Esophagus muscularis mucosa (tissue), 4 donors: ENCODE data around the gene HLA-DRB5. TPM values are rescaled to one million over a fixed set of nuclear protein-coding genes. Genes with fewer than 3 reads are reported as not detected.
A peak's percentile ranks its signal among the peaks of the same experiment; 100 is the strongest.
"Not testable (repeated sequence)": the region's sequence is repeated elsewhere in the genome, so short reads cannot be mapped to it uniquely, and the experiment has no call there.

Experiments
- DNase-seq: peaks from one replicate; pipeline ENCODE4 v3.0.0-alpha.2; 2017; ENCODE audit errors: extremely low spot score
- H3K27ac ChIP-seq, 4 donors: fragments of 200-600 bp; sonication (generic); replicated peaks in 1 of 4; 1 replicate in 3 of 4; 2 replicates in 1 of 4; pipeline ENCODE4 v1.5.1; 2016 to 2019; ENCODE audit warnings: mild to moderate bottlenecking in 1 of 4
- H3K27me3 ChIP-seq, 4 donors: fragments of 200-600 bp; sonication (generic); one replicate each; pipeline versions ENCODE4 v1.5.1 to v1.6.0; 2016 to 2019
- H3K36me3 ChIP-seq, 4 donors: fragments of 200-600 bp; sonication (generic); one replicate each; pipeline ENCODE4 v1.5.1; 2016 to 2019
- H3K4me1 ChIP-seq, 4 donors: fragments of 200-600 bp; sonication (generic); one replicate each; pipeline ENCODE4 v1.5.1; 2016 to 2019
- H3K4me3 ChIP-seq, 4 donors: fragments of 200-600 bp; sonication (generic); 1 replicate in 2 of 4; 2 replicates in 2 of 4; pipeline ENCODE4 v1.5.1; 2016 to 2019; ENCODE audit warnings: mild to moderate bottlenecking in 4 of 4, moderate library complexity in 1 of 4
- H3K9me3 ChIP-seq, 4 donors: fragments of 200-600 bp; sonication (generic); 1 replicate in 3 of 4; 2 replicates in 1 of 4; pipeline ENCODE4 v1.5.1; 2016 to 2019
- CTCF ChIP-seq, 3 experiments: fragments of 200-600 bp in 2 of 3; fragments of 450-650 bp in 1 of 3; sonication (generic) in 2 of 3; IDR thresholded peaks; one replicate each; pipeline ENCODE4 v1.5.1; 2017 to 2019; ENCODE audit warnings: antibody characterized with exemption in 3 of 3, mild to moderate bottlenecking in 2 of 3, moderate library complexity in 1 of 3
- EP300 ChIP-seq: sonication (generic); formaldehyde crosslinking; IDR thresholded peaks from one replicate; pipeline ENCODE4 v1.6.1; 2017; ENCODE audit warnings: antibody characterized with exemption
- POLR2A ChIP-seq: fragments of 450-650 bp; IDR thresholded peaks from one replicate; pipeline ENCODE4 v1.6.1; 2017; ENCODE audit warnings: antibody characterized with exemption, moderate library complexity, mild to moderate bottlenecking, low read depth
- POLR2AphosphoS5 ChIP-seq, 2 donors: sonication (generic); formaldehyde crosslinking; IDR thresholded peaks; one replicate each; pipeline ENCODE4 v1.6.1; 2017; ENCODE audit warnings: antibody characterized with exemption in 2 of 2
- WGBS: methylation state at CpG from one replicate; pipeline ENCODE4 v1.1.5; 2018; 5-methylcytosine and 5-hydroxymethylcytosine counted together
- intact Hi-C: fragments of 100-400 bp; cut with DNase I; formaldehyde crosslinking; loops from one replicate; pipeline ENCODE4 v1.15.1; 2023
- total RNA-seq, 4 donors: library from RNA; depleted of rRNA; stranded (reverse); fragments of >200 nt; gene quantifications; one replicate each; pipeline versions ENCODE4 v1.1.0 to v1.2.1, GENCODE V29; 2016

HLA-DRB5 gene
- total RNA-seq = 10 to 100 TPM in 2 of 4 donors, under 1 TPM in 2; 0.83 to 71.0 (median 7.2) TPM

GRCh38 chr6:32529697-32530430, at the start of gene HLA-DRB5:
Gene HLA-DRB5, minus strand, starts transcription at chr6:32530287. Its CDS starts 63 bp downstream, at chr6:32530224.
- 61% methylated on average over 3 of the region's 4 CpGs for WGBS
- H3K36me3 ChIP-seq = no peaks in the 10 kb centered on the region
- no peaks in the 10 kb centered on the region for H3K27me3 ChIP-seq
- H3K4me3 ChIP-seq = peak within 1 kb of the TSS in 1 of 4 donors; percentile 12
- no peak for DNase-seq
- no peak within 1 kb of the TSS for H3K27ac ChIP-seq
- TF ChIP-seq POLR2AphosphoS5 (IDR thresholded peaks at IDR 0.05) = peak in 1 of 2 donors; percentile 39
- no peak for TF ChIP-seq POLR2A
- no peaks in the 10 kb centered on the region for H3K4me1 ChIP-seq
- intact Hi-C loops = loop anchor here (5.0 kb wide), 1 partner anchor 57 kb away; the partner anchor contains the start of gene HLA-DRB1
- no peaks in the 10 kb centered on the region for H3K9me3 ChIP-seq

- no peaks in the 10 kb centered on the region for H3K36me3 ChIP-seq
- H3K9me3 ChIP-seq = no peaks in the 10 kb centered on the region
- no peak for DNase-seq
- H3K27ac ChIP-seq = no peak overlapping the region
- no peaks in the 10 kb centered on the region for H3K27me3 ChIP-seq
- intact Hi-C loops = loop anchor here (10.0 kb wide), 1 partner anchor 94 kb away; no protein-coding TSS in a partner anchor
- WGBS = 41% methylated on average over 3 of the region's 3 CpGs
- H3K4me1 ChIP-seq = no peaks in the 10 kb centered on the region
- no peak overlapping the region for H3K4me3 ChIP-seq
- TF ChIP-seq CTCF (IDR thresholded peaks at IDR 0.05) = no peak
- TF ChIP-seq POLR2AphosphoS5 (IDR thresholded peaks at IDR 0.05) = no peak
- no peak for TF ChIP-seq EP300
- TF ChIP-seq POLR2A = no peak
These were observed 48.9 kb upstream of the HLA-DRB5 start for GRCh38 chr6:32578962-32579361.

- not testable (repeated sequence) for H3K4me3 ChIP-seq, H3K9me3 ChIP-seq, H3K36me3 ChIP-seq, H3K27me3 ChIP-seq, H3K4me1 ChIP-seq, H3K27ac ChIP-seq, DNase-seq
- intact Hi-C loops = loop anchor here (10.0 kb wide), 1 partner anchor 93 kb away; no protein-coding TSS in a partner anchor
- 44% methylated on average over 5 of the region's 5 CpGs for WGBS
These were observed 47.4 kb upstream of the HLA-DRB5 start for GRCh38 chr6:32577493-32577892.

- intact Hi-C loops = loop anchor here (10.0 kb wide), 1 partner anchor 91 kb away; no protein-coding TSS in a partner anchor
- DNase-seq = no peak
- WGBS = 80% methylated on average over 1 of the region's 1 CpG
- Histone ChIP-seq H3K9me3 (no peaks in the 10 kb centered on the region), H3K27ac (no peak overlapping the region), H3K36me3 (no peaks in the 10 kb centered on the region), H3K27me3 (no peaks in the 10 kb centered on the region), H3K4me3 (no peak overlapping the region), H3K4me1 (no peaks in the 10 kb centered on the region)
- TF ChIP-seq POLR2AphosphoS5 (IDR thresholded peaks at IDR 0.05) = no peak
- TF ChIP-seq EP300 = no peak
- no peak for TF ChIP-seq CTCF (IDR thresholded peaks at IDR 0.05)
- TF ChIP-seq POLR2A = no peak
These were observed 46.2 kb upstream of the HLA-DRB5 start for GRCh38 chr6:32576250-32576649.

GRCh38 chr6:32570363-32570905, 40.3 kb upstream of the HLA-DRB5 start:
- intact Hi-C loops = loop anchor here (10.0 kb wide), 1 partner anchor 86 kb away; no protein-coding TSS in a partner anchor
- TF ChIP-seq EP300 (no peak), POLR2A (no peak), POLR2AphosphoS5 (IDR thresholded peaks at IDR 0.05) (no peak), CTCF (IDR thresholded peaks at IDR 0.05) (no peak)
- 37% methylated on average over 4 of the region's 4 CpGs for WGBS

More at GRCh38 chr6:32570363-32570905, 40.3 kb upstream of the HLA-DRB5 start:
- Histone ChIP-seq H3K27me3 (no peaks in the 10 kb centered on the region), H3K9me3 (no peaks in the 10 kb centered on the region), H3K27ac (no peak overlapping the region), H3K4me3 (no peak overlapping the region), H3K36me3 (no peaks in the 10 kb centered on the region), H3K4me1 (no peaks in the 10 kb centered on the region)
- DNase-seq = no peak
